K562 (cell line): Measurements from ENCODE around the gene DTNA. TPM values are rescaled to one million over a fixed set of nuclear protein-coding genes. Genes with fewer than 3 reads are reported as not detected.

Source experiments
- ATAC-seq: fragments of 200-7000 bp; cut with Tn5 transposase; 3 replicates; pipeline ENCODE4 v1.9.1; 2020; ENCODE audit warnings: moderate library complexity
- BruUV-seq: library from RNA; stranded (reverse); fragments of 400-500 nt; replicated peaks from 2 replicates; lab custom pipeline; 2021; lab: Mats Ljungman, UMichigan
- CTCF ChIA-PET: fragments of 300-600 bp; formaldehyde crosslinking; extraction: SDS; loops from one replicate; lab custom pipeline; 2021; ENCODE audit warnings: low intra/inter-chr PET ratio; lab: Yijun Ruan, JAX
- POLR2A ChIA-PET: fragments of 300-600, 350-650 bp; sonication (Branson Sonifier 250); formaldehyde crosslinking; extraction: SDS; loops from one replicate; lab custom pipeline; 2021; ENCODE audit warnings: antibody characterized with exemption, inconsistent platforms; lab: Yijun Ruan, JAX
- DNase-seq, 4 experiments: peaks; one replicate each; pipeline versions ENCODE4 v3.0.0 to v3.0.0-alpha.2; 2011 to 2018; ENCODE audit warnings: low spot score in 3 of 4, mixed read lengths in 3 of 4; ENCODE audit errors: extremely low read depth in 1 of 4
- FAIRE-seq: peaks from 2 replicates; lab custom pipeline; 2011; peaks lifted over from hg19 to GRCh38; lab: Jason Lieb, UNC
- H2AFZ ChIP-seq: 2 replicates; pipeline ENCODE4 v1.6.0; 2011; ENCODE audit warnings: low read depth, low read length, control low read depth, inconsistent platforms
- H3K27ac ChIP-seq: fragments of 200-600 bp; 3 replicates; pipeline ENCODE4 v1.8.0; 2011; ENCODE audit warnings: low read depth, mild to moderate bottlenecking, control low read depth, inconsistent platforms, low read length, moderate library complexity, mixed read lengths; ENCODE audit errors: extremely low read depth
- H3K27me3 ChIP-seq, 2 experiments: fragments of 300-600 bp in 1 of 2; 2 replicates in 1 of 2; 3 replicates in 1 of 2; pipeline versions ENCODE4 v1.6.0 to v1.8.0; 2011; ENCODE audit warnings: inconsistent platforms in 2 of 2, low read length in 2 of 2, mild to moderate bottlenecking in 1 of 2, mixed read lengths in 1 of 2, moderate library complexity in 1 of 2; ENCODE audit not compliant: control insufficient read depth in 2 of 2, insufficient read depth in 2 of 2
- H3K36me3 ChIP-seq: fragments of 300-600 bp; 3 replicates; pipeline ENCODE4 v1.8.0; 2011; ENCODE audit warnings: mild to moderate bottlenecking, low read length, inconsistent platforms; ENCODE audit not compliant: control insufficient read depth, insufficient read depth
- H3K4me1 ChIP-seq, 2 experiments: fragments of 200-600 bp in 1 of 2; replicated peaks in 1 of 2; 2 replicates in 1 of 2; 3 replicates in 1 of 2; pipeline versions ENCODE4 v1.5.1 to v1.8.0; 2011; ENCODE audit warnings: inconsistent platforms in 2 of 2, low read length in 2 of 2, mild to moderate bottlenecking in 1 of 2, mixed read lengths in 1 of 2, moderate library complexity in 1 of 2; ENCODE audit not compliant: control insufficient read depth in 2 of 2, insufficient read depth in 2 of 2
- H3K4me2 ChIP-seq: 2 replicates; pipeline ENCODE4 v1.6.1; 2011; ENCODE audit warnings: low read length, control low read depth, inconsistent platforms, mixed read lengths; ENCODE audit not compliant: insufficient read depth
- H3K4me3 ChIP-seq: fragments of 200-600 bp; sonication (generic), shearing (Covaris generic); 2 replicates; pipeline ENCODE4 v1.5.1; 2016; ENCODE audit warnings: control low read depth, inconsistent platforms
- H3K79me2 ChIP-seq: fragments of 200-600 bp; 3 replicates; pipeline ENCODE4 v1.8.0; 2011; ENCODE audit warnings: low read length, inconsistent platforms; ENCODE audit not compliant: control insufficient read depth, insufficient read depth
- H3K9ac ChIP-seq, 2 experiments: 2 replicates each; pipeline versions ENCODE4 v1.6.0 to v1.6.1; 2011; ENCODE audit warnings: low read depth in 2 of 2, low read length in 2 of 2, control low read depth in 1 of 2, inconsistent platforms in 1 of 2, mild to moderate bottlenecking in 1 of 2, mixed read lengths in 1 of 2; ENCODE audit not compliant: insufficient read depth in 1 of 2
- H3K9me1 ChIP-seq: one replicate; pipeline ENCODE4 v1.6.0; 2011; ENCODE audit warnings: inconsistent platforms, mild to moderate bottlenecking, low read length, moderate library complexity; ENCODE audit not compliant: control insufficient read depth, insufficient read depth
- H3K9me3 ChIP-seq: replicated peaks from 2 replicates; pipeline ENCODE4 v1.5.1; 2011; ENCODE audit warnings: low read depth, low read length, inconsistent platforms; ENCODE audit not compliant: control insufficient read depth, insufficient read depth
- H4K20me1 ChIP-seq: replicated peaks from 2 replicates; pipeline ENCODE4 v1.6.1; 2011; ENCODE audit warnings: low read length, inconsistent platforms, mixed read lengths; ENCODE audit not compliant: control insufficient read depth, insufficient read depth
- BACH1 ChIP-seq: fragments of 200-800 bp; sonication (Bioruptor generic); IDR thresholded peaks from 2 replicates; pipeline ENCODE4 v1.6.1; 2016; ENCODE audit warnings: missing genetic modification characterization, missing compliant biosample characterization
- BRCA1 ChIP-seq, 2 experiments: fragments of 450-650 bp in 1 of 2; sonication (generic) in 1 of 2; formaldehyde crosslinking in 1 of 2; IDR thresholded peaks; 2 replicates each; pipeline versions ENCODE4 v1.5.0 to v1.6.1; 2017 to 2020; ENCODE audit warnings: mild to moderate bottlenecking in 1 of 2, missing genetic modification reagents in 1 of 2
- CREBBP ChIP-seq: IDR thresholded peaks from one replicate; pipeline ENCODE4 v1.6.1; 2012; ENCODE audit warnings: low read depth, mild to moderate bottlenecking, control low read depth, inconsistent platforms, low read length
- DPF2 ChIP-seq: fragments of 450-650 bp; IDR thresholded peaks from 2 replicates; pipeline ENCODE4 v1.6.1; 2016
- HMG20B ChIP-seq: fragments of 250-450 bp; sonication (Bioruptor Pico); IDR thresholded peaks from 2 replicates; pipeline ENCODE4 v1.5.0; 2021; ENCODE audit warnings: mild to moderate bottlenecking
- HNRNPUL1 ChIP-seq: fragments of 200-400 bp; formaldehyde crosslinking; IDR thresholded peaks from 2 replicates; pipeline ENCODE4 v1.6.1; 2017; ENCODE audit warnings: low read length
- NBN ChIP-seq: fragments of 450-650 bp; IDR thresholded peaks from 2 replicates; pipeline ENCODE4 v1.6.1; 2016; ENCODE audit warnings: low read depth, mild to moderate bottlenecking
- NFXL1 ChIP-seq: fragments of 450-650 bp; formaldehyde crosslinking; IDR thresholded peaks from 2 replicates; pipeline ENCODE4 v1.4.0; 2021; ENCODE audit warnings: mild to moderate bottlenecking
- POLR2B ChIP-seq: fragments of 450-650 bp; IDR thresholded peaks from 2 replicates; pipeline ENCODE4 v1.6.1; 2018; ENCODE audit warnings: low read depth; ENCODE audit not compliant: partially characterized antibody
- PTBP1 ChIP-seq: fragments of 200-400 bp; formaldehyde crosslinking; IDR thresholded peaks from 2 replicates; pipeline ENCODE4 v1.6.1; 2017; ENCODE audit warnings: low read depth, low read length
- PTTG1 ChIP-seq: fragments of 450-650 bp; IDR thresholded peaks from 2 replicates; pipeline ENCODE4 v1.6.1; 2016; ENCODE audit warnings: low read depth, mild to moderate bottlenecking, missing genetic modification characterization, missing compliant biosample characterization
- SIX5 ChIP-seq, 2 experiments: IDR thresholded peaks; 2 replicates each; pipeline ENCODE4 v1.6.1; 2011; ENCODE audit warnings: low read length in 2 of 2, borderline replicate concordance in 1 of 2, low read depth in 1 of 2, mild to moderate bottlenecking in 1 of 2, moderate library complexity in 1 of 2; ENCODE audit not compliant: insufficient read depth in 1 of 2
- STAT5B ChIP-seq: fragments of 250-450 bp; sonication (Bioruptor Pico); IDR thresholded peaks from 2 replicates; pipeline ENCODE4 v1.8.0; 2021; ENCODE audit warnings: mild to moderate bottlenecking, inconsistent platforms
- TCFL5 ChIP-seq: fragments of 250-450 bp; sonication (Bioruptor Pico); conservative IDR thresholded peaks from 2 replicates; pipeline ENCODE4 v1.6.1; 2021; ENCODE audit warnings: mild to moderate bottlenecking, moderate library complexity, matching md5 sums
- TEAD2 ChIP-seq: fragments of 450-650 bp; IDR thresholded peaks from 2 replicates; pipeline ENCODE4 v1.6.1; 2016; ENCODE audit warnings: missing genetic modification characterization, control low read depth, missing compliant biosample characterization
- ZBED1 ChIP-seq: IDR thresholded peaks from 2 replicates; pipeline ENCODE4 v1.6.1; 2014
- ZNF134 ChIP-seq: fragments of 250-450 bp; sonication (Bioruptor Pico); conservative IDR thresholded peaks from 2 replicates; pipeline ENCODE4 v1.4.0; 2020
- WGBS: fragments of 100-300 bp; shearing (Covaris generic); methylation state at CpG from one replicate; pipeline ENCODE4 v1.1.6; 2016; ENCODE audit warnings: low coverage, mixed read lengths; ENCODE audit not compliant: insufficient coverage; ENCODE audit errors: missing lambda C conversion rate; 5-methylcytosine and 5-hydroxymethylcytosine counted together
- in situ Hi-C: fragments of 300-500 bp; cut with MboI; formaldehyde crosslinking; loops from 4 replicates; pipeline ENCODE4 v1.15.0; 2018; ENCODE audit warnings: inconsistent platforms, mixed read lengths
- intact Hi-C: fragments of 100-400 bp; cut with micrococcal nuclease; formaldehyde crosslinking; loops from 2 replicates; pipeline ENCODE4 v1.14.2; 2022
- polyA plus RNA-seq, 8 experiments: library from polyadenylated mRNA; depleted of rRNA in 4 of 8; stranded (reverse) in 5 of 8; unstranded in 3 of 8; fragments of >200 nt; fragmentation: Nextera tagmentation in 2 of 8; fragmentation: Illumina TruSeq in 1 of 8; extraction: Ambion mirVana in 2 of 8; extraction: Trizol in 1 of 8; gene quantifications; 2 replicates each; pipeline versions ENCODE4 v1.2.1 to v1.2.3, GENCODE V29; 2011 to 2014; ENCODE audit warnings: inconsistent platforms in 1 of 8, missing spikeins in 1 of 8
- total RNA-seq, 7 experiments: library from RNA; depleted of rRNA in 6 of 7; stranded (reverse); fragments of >200 nt in 6 of 7; fragmentation: Illumina TruSeq in 2 of 7; extraction: Trizol in 2 of 7; gene quantifications; 2 replicates each; pipeline versions ENCODE4 v1.2.1 to v1.2.3, GENCODE V29; 2011 to 2021; ENCODE audit warnings: low replicate concordance in 1 of 7
- TF ChIP-seq, protein P1 (sequence below), 2 experiments: fragments of 450-650 bp; IDR thresholded peaks; 2 replicates each; pipeline ENCODE4 v1.6.1; 2018; ENCODE audit warnings: mild to moderate bottlenecking in 2 of 2, low read depth in 1 of 2; ENCODE audit not compliant: partially characterized antibody in 2 of 2

The DTNA gene
- total and polyA plus RNA-seq, 9 of the 15 experiments (the other 6 are each of a cell fraction or from before 2014, with no cell fraction given): 0.07 to 2.4 (median 0.22) TPM; not detected in 2

DNA sequence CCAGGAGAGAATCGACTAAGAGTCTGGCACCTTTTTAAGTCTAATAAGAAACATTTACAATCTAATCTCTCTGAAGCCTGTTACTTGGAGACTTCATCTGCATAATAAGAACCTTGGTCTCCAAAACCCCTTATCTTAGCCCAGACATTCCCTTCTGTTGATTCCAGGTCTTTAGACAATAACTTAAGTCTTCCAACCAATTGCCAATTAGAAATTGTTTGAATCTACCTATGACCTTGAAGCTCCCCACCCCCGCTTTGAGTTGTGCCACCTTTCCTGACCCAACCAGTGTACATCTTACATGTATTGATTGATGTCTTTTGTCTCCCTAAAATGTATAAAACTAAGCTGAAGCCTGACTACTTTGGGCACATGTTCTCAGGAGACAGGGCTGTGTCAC lies 49.5 kb upstream of the DTNA start:
- no peak overlapping the region for H3K4me2 ChIP-seq
- no peaks in the 10 kb centered on the region for H3K9me3 ChIP-seq
- H3K9me1 ChIP-seq: no peaks in the 10 kb centered on the region
- no peaks in the 10 kb centered on the region for H3K36me3 ChIP-seq
- H4K20me1 ChIP-seq: no peaks in the 10 kb centered on the region
- FAIRE-seq (no peak), ATAC-seq (no peak), DNase-seq (no peak)
- H3K9ac ChIP-seq: no peak overlapping the region
- no peak overlapping the region for H2AFZ ChIP-seq
- ChIA-PET POLR2A (interaction anchor here (0.5 to 1.7 kb wide), 2 partner anchors 9 to 321 kb away, joined by 3 to 5 read pairs; no protein-coding TSS in a partner anchor), CTCF (interaction anchor here (0.6 kb wide), 2 partner anchors 253 to 1659 kb away, joined by 3 read pairs; no protein-coding TSS in a partner anchor)
- H3K27me3 ChIP-seq: no peaks in the 10 kb centered on the region
- no peak overlapping the region for H3K27ac ChIP-seq
- in situ Hi-C loops (no loop called here), intact Hi-C loops (loop anchor here (5.0 kb wide), 1 partner anchor 127 kb away; no protein-coding TSS in a partner anchor)
- H3K4me3 ChIP-seq: no peak overlapping the region
- no peaks in the 10 kb centered on the region for H3K4me1 ChIP-seq
- no TSS peak for BruUV-seq
- no peaks in the 10 kb centered on the region for H3K79me2 ChIP-seq
- WGBS: 0% methylated on average over 2 of the region's 2 CpGs
- no peak for TF ChIP-seq NBN
- TF ChIP-seq HNRNPUL1: no peak
- no peak for TF ChIP-seq SIX5 (IDR thresholded peaks at IDR 0.05; ENCODE audit: borderline replicate concordance in 1 of 2, insufficient read depth in 1 of 2, low read depth in 1 of 2, low read length in 2 of 2)
- no peak for TF ChIP-seq HMG20B
- TF ChIP-seq ZNF134: no peak
- TF ChIP-seq DPF2: no peak
- TF ChIP-seq PTBP1: no peak
- TF ChIP-seq NFXL1: no peak
- TF ChIP-seq POLR2B: no peak
- no peak for TF ChIP-seq CREBBP
- no peak for TF ChIP-seq PTTG1 (tag)
- no peak for TF ChIP-seq TEAD2
- TF ChIP-seq, protein P1, sequence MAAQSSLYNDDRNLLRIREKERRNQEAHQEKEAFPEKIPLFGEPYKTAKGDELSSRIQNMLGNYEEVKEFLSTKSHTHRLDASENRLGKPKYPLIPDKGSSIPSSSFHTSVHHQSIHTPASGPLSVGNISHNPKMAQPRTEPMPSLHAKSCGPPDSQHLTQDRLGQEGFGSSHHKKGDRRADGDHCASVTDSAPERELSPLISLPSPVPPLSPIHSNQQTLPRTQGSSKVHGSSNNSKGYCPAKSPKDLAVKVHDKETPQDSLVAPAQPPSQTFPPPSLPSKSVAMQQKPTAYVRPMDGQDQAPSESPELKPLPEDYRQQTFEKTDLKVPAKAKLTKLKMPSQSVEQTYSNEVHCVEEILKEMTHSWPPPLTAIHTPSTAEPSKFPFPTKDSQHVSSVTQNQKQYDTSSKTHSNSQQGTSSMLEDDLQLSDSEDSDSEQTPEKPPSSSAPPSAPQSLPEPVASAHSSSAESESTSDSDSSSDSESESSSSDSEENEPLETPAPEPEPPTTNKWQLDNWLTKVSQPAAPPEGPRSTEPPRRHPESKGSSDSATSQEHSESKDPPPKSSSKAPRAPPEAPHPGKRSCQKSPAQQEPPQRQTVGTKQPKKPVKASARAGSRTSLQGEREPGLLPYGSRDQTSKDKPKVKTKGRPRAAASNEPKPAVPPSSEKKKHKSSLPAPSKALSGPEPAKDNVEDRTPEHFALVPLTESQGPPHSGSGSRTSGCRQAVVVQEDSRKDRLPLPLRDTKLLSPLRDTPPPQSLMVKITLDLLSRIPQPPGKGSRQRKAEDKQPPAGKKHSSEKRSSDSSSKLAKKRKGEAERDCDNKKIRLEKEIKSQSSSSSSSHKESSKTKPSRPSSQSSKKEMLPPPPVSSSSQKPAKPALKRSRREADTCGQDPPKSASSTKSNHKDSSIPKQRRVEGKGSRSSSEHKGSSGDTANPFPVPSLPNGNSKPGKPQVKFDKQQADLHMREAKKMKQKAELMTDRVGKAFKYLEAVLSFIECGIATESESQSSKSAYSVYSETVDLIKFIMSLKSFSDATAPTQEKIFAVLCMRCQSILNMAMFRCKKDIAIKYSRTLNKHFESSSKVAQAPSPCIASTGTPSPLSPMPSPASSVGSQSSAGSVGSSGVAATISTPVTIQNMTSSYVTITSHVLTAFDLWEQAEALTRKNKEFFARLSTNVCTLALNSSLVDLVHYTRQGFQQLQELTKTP (IDR thresholded peaks at IDR 0.05; ENCODE audit: low read depth in 1 of 2, partially characterized antibody in 2 of 2): no peak
- TF ChIP-seq TCFL5 (CRISPR knock-in tag): no peak
- no peak for TF ChIP-seq BRCA1 (IDR thresholded peaks at IDR 0.05)
- TF ChIP-seq BRCA1 (CRISPR knock-in tag; IDR thresholded peaks at IDR 0.05): no peak
- TF ChIP-seq ZBED1: no peak
- no peak for TF ChIP-seq STAT5B (CRISPR knock-in tag)
- TF ChIP-seq BACH1: no peak
